Astrocyte of the cerebellum (primary cell): ENCODE measurements around the gene NCOA1.
"Not testable (repeated sequence)": the region's sequence is repeated elsewhere in the genome, so short reads cannot be mapped to it uniquely, and the experiment has no call there.

Experiments used
- DNase-seq: peaks from one replicate; pipeline ENCODE4 v3.0.0-alpha.2; 2011; ENCODE audit warnings: low read depth
- H3K4me3 ChIP-seq: 2 replicates; pipeline ENCODE4 v1.5.1; 2011; ENCODE audit warnings: mild to moderate bottlenecking, low read depth, low read length, moderate library complexity
- CTCF ChIP-seq: IDR thresholded peaks from 2 replicates; pipeline ENCODE4 v1.5.1; 2012; ENCODE audit warnings: low read length, low read depth, moderate library complexity, mild to moderate bottlenecking; ENCODE audit errors: missing control alignments
- in situ Hi-C: cut with HindIII; loops from 2 replicates; pipeline ENCODE4 v1.10.0; 2017; ENCODE audit warnings: low sequenced_read_pairs

Gene NCOA1

DNA sequence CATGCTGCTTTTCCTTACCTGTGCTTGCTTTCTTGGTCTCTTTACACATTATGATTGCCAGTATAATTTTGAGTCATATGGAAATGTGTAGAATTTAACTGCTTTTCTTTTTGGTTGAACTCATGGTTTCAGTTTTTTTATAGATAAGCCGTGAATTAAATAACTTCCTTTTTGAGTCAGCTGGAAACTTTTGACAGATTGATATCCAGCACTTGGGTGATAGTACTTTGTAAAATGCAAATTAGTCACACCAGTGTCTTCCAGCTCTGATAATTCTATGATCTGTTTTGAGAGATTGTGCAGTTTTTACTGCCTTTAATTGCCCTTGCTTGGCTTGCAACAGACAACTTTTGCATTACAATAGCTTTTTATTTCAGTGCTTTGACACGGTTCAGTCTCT, 86.4 kb downstream of the NCOA1 start:
- no peak for TF ChIP-seq CTCF
- no peak overlapping the region for H3K4me3 ChIP-seq
- in situ Hi-C loops, result no loop called here
- DNase-seq, result no peak

GRCh38 chr2:24579053-24579803, 88.2 kb downstream of the NCOA1 start:
- in situ Hi-C loops, result no loop called here
- TF ChIP-seq CTCF, result no peak
- H3K4me3 ChIP-seq, result no peak overlapping the region
- DNase-seq, result no peak

GRCh38 chr2:24580561-24580960, 89.5 kb downstream of the NCOA1 start:
- in situ Hi-C loops, result no loop called here
- TF ChIP-seq CTCF, result no peak
- no peak for DNase-seq
- no peak overlapping the region for H3K4me3 ChIP-seq

GRCh38 chr2:24581971-24582370, 90.9 kb downstream of the NCOA1 start:
- H3K4me3 ChIP-seq, in situ Hi-C loops, DNase-seq: not testable (repeated sequence)

DNA sequence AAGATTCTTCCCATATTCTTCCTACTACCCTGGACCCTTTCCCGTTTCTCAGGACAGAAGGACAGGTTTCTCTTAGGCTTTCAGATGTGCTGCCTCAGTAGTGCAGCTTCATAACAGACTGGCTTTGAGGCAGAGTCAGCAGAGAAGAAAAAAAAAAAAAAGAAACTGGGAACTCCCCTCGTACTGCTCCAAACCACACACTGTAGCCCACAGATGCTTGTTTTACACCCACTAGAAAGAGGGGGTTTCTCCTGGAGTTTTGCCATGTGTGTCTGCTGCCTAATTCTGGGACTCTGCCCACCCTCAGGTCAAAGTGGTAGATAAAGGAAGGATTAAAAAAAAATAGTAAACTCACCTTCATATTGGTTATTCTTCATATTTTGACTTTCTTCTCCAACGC, 95.9 kb downstream of the NCOA1 start:
- in situ Hi-C loops, result no loop called here
- no peak for DNase-seq
- H3K4me3 ChIP-seq, result no peak overlapping the region
- TF ChIP-seq CTCF, result no peak

- H3K4me3 ChIP-seq, result no peak overlapping the region
- no peak for TF ChIP-seq CTCF
- in situ Hi-C loops, result no loop called here
- no peak for DNase-seq
These were observed 97.2 kb downstream of the NCOA1 start for GRCh38 chr2:24588294-24588693.

DNA sequence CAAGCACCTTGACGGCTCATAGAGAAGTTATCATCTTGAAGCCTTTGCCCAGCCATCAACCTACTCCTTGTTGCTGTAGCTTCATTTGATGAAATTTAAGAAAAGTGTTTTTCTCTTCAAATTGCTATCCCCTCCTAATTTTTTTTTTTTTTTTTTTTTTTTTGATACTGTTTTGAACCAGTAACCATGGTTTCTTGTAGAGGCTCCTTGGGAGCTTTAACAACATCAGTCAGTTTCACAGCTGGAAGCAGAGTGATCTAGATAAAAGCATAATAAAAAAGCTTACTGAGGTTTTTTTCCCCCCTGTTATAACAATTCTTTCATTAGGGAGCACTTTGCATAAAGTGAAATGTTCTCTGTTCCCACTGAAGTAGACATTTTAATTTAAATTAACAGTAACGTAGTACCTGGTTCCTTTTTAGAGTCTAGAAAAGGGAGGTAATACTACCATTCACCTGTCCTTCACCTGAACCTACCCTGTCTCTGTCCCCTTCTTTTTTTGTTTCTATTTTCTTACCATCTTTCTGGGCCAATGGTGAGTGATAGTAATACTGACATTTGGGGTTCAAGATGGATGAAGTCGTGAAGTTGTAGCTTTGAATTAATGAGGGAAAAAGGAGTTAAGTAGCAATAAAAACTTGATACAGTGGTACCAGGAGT, 101.5 kb downstream of the NCOA1 start:
- in situ Hi-C loops, result no loop called here
- TF ChIP-seq CTCF, result no peak
- H3K4me3 ChIP-seq, result no peak overlapping the region
- DNase-seq, result no peak
